Smooth muscle cell (in vitro differentiated cells): ENCODE measurements around the gene YWHAE. TPM values are rescaled to one million over a fixed set of nuclear protein-coding genes. Genes with fewer than 3 reads are reported as not detected.
"Not testable (repeated sequence)": the region's sequence is repeated elsewhere in the genome, so short reads cannot be mapped to it uniquely, and the experiment has no call there.

ENCODE experiments used
- DNase-seq: peaks from one replicate; lab custom pipeline; 2025; ENCODE audit not compliant: unreplicated experiment; lab: John Stamatoyannopoulos, UW
- H2AFZ ChIP-seq: fragments of 200-600 bp; sonication (generic); 2 replicates; pipeline ENCODE4 v1.6.0; 2016; ENCODE audit warnings: antibody characterized with exemption, low read depth, mild to moderate bottlenecking
- H3F3A ChIP-seq: fragments of 200-600 bp; sonication (generic); 2 replicates; pipeline ENCODE4 v1.6.0; 2017; ENCODE audit warnings: antibody characterized with exemption, low read depth
- H3K27ac ChIP-seq: fragments of 200-600 bp; sonication (generic); 2 replicates; pipeline ENCODE4 v1.5.1; 2016; ENCODE audit warnings: low read depth, mild to moderate bottlenecking
- H3K27me3 ChIP-seq: fragments of 200-600 bp; sonication (generic); 2 replicates; pipeline ENCODE4 v1.6.1; 2016; ENCODE audit warnings: low read depth, mild to moderate bottlenecking
- H3K36me3 ChIP-seq: fragments of 200-600 bp; sonication (generic); 2 replicates; pipeline ENCODE4 v1.5.1; 2016; ENCODE audit warnings: low read depth
- H3K4me1 ChIP-seq: fragments of 200-600 bp; sonication (generic); 2 replicates; pipeline ENCODE4 v1.5.1; 2016; ENCODE audit warnings: low read depth
- H3K4me2 ChIP-seq: fragments of 200-600 bp; sonication (generic); 2 replicates; pipeline ENCODE4 v1.6.0; 2016; ENCODE audit warnings: mild to moderate bottlenecking
- H3K4me3 ChIP-seq: fragments of 200-600 bp; sonication (generic); 2 replicates; pipeline ENCODE4 v1.5.1; 2016; ENCODE audit warnings: mild to moderate bottlenecking
- H3K79me2 ChIP-seq: fragments of 200-600 bp; sonication (generic); 2 replicates; pipeline ENCODE4 v1.6.0; 2016; ENCODE audit warnings: low read depth, mild to moderate bottlenecking
- H3K9ac ChIP-seq: fragments of 200-600 bp; sonication (generic); 2 replicates; pipeline ENCODE4 v1.6.0; 2016; ENCODE audit warnings: low read depth
- H3K9me3 ChIP-seq: fragments of 200-600 bp; sonication (generic); replicated peaks from 2 replicates; pipeline ENCODE4 v1.5.1; 2016; ENCODE audit warnings: low read depth
- H4K20me1 ChIP-seq: fragments of 200-600 bp; sonication (generic); 2 replicates; pipeline ENCODE4 v1.6.0; 2016; ENCODE audit warnings: low read depth
- CTCF ChIP-seq: fragments of 200-600 bp; sonication (generic); IDR thresholded peaks from 2 replicates; pipeline ENCODE4 v1.5.1; 2017; ENCODE audit warnings: borderline replicate concordance, mild to moderate bottlenecking, antibody characterized with exemption; ENCODE audit not compliant: insufficient read depth, poor library complexity, severe bottlenecking
- WGBS: methylation state at CpG from one replicate; pipeline ENCODE4 v1.1.7; 2016; ENCODE audit warnings: low lambda C conversion rate; 5-methylcytosine and 5-hydroxymethylcytosine counted together
- polyA plus RNA-seq: library from polyadenylated mRNA; unstranded; fragments of >200 nt; fragmentation: Nextera tagmentation; extraction: Ambion mirVana; gene quantifications from 2 replicates; pipeline ENCODE4 v1.2.1, GENCODE V29; 2016
- total RNA-seq: library from RNA; depleted of rRNA; stranded (reverse); fragments of >200 nt; gene quantifications from 2 replicates; pipeline ENCODE4 v1.2.3, GENCODE V29; 2014

YWHAE gene
- total and polyA plus RNA-seq, 2 experiments from 2014 or later = 383 to 662 TPM

GRCh38 chr17:1420163-1420562 is 20.1 kb upstream of the YWHAE start:
- DNase-seq = no peak
- Histone ChIP-seq H3K4me3 (no peak overlapping the region), H3K9me3 (no peaks in the 10 kb centered on the region), H3K27ac (no peak overlapping the region), H3K9ac (no peak overlapping the region), H3K4me2 (no peak overlapping the region), H4K20me1 (peaks cover 55% of the 10 kb centered on the region), H3K4me1 (no peaks in the 10 kb centered on the region), H3F3A (peaks cover 7% of the 10 kb centered on the region), H3K79me2 (peaks cover 15% of the 10 kb centered on the region), H2AFZ (no peak overlapping the region), H3K27me3 (no peaks in the 10 kb centered on the region), H3K36me3 (peaks cover 9% of the 10 kb centered on the region)
- no peak for TF ChIP-seq CTCF
- 97% methylated on average over 11 of the region's 11 CpGs for WGBS

- not testable (repeated sequence) for DNase-seq
- WGBS = 96% methylated on average over 10 of the region's 10 CpGs
These were observed 18.5 kb upstream of the YWHAE start for GRCh38 chr17:1418476-1418875.

GRCh38 chr17:1416414-1416813 is 16.4 kb upstream of the YWHAE start:
- Histone ChIP-seq H3K27ac (no peak overlapping the region), H2AFZ (no peak overlapping the region), H3K79me2 (peaks cover 8% of the 10 kb centered on the region), H3F3A (peaks cover 8% of the 10 kb centered on the region), H3K36me3 (peaks cover 8% of the 10 kb centered on the region), H3K27me3 (no peaks in the 10 kb centered on the region), H4K20me1 (peaks cover 17% of the 10 kb centered on the region), H3K4me2 (no peak overlapping the region), H3K4me3 (no peak overlapping the region), H3K4me1 (no peaks in the 10 kb centered on the region), H3K9ac (no peak overlapping the region), H3K9me3 (no peaks in the 10 kb centered on the region)
- no peak for TF ChIP-seq CTCF
- WGBS = 98% methylated on average over 5 of the region's 5 CpGs
- no peak for DNase-seq

More at GRCh38 chr17:1418476-1418875, 18.5 kb upstream of the YWHAE start:
- H3K4me2 ChIP-seq, H3K79me2 ChIP-seq, H3K4me3 ChIP-seq, H3K4me1 ChIP-seq, H2AFZ ChIP-seq, H3K36me3 ChIP-seq, H3F3A ChIP-seq, H3K27me3 ChIP-seq, H3K9ac ChIP-seq, H3K27ac ChIP-seq, H3K9me3 ChIP-seq: not testable (repeated sequence)
- H4K20me1 ChIP-seq = peaks cover 38% of the 10 kb centered on the region

GRCh38 chr17:1414634-1415033 is 14.6 kb upstream of the YWHAE start:
- no peaks in the 10 kb centered on the region for H3K9me3 ChIP-seq
- H3K79me2 ChIP-seq = no peaks in the 10 kb centered on the region
- H3K4me2 ChIP-seq = no peak overlapping the region
- peaks cover under 1% of the 10 kb centered on the region for H4K20me1 ChIP-seq
- H3K4me3 ChIP-seq = no peak overlapping the region
- H3K27me3 ChIP-seq = no peaks in the 10 kb centered on the region
- no peak for TF ChIP-seq CTCF
- H3K27ac ChIP-seq = no peak overlapping the region
- no peaks in the 10 kb centered on the region for H3K4me1 ChIP-seq
- no peak overlapping the region for H3K9ac ChIP-seq
- H3F3A ChIP-seq = peaks cover 8% of the 10 kb centered on the region
- no peak for DNase-seq
- H2AFZ ChIP-seq = no peak overlapping the region
- 91% methylated on average over 10 of the region's 10 CpGs for WGBS
- H3K36me3 ChIP-seq = no peaks in the 10 kb centered on the region
